Spleen (tissue), 7 donors: ENCODE data around the gene MXD4.

Experiments
- CTCF ChIP-seq, 11 experiments: fragments of 200-600 bp in 7 of 11; fragments of 450-650 bp in 4 of 11; sonication (generic) in 4 of 11; IDR thresholded peaks in 8 of 11; conservative IDR thresholded peaks in 3 of 11; 1 replicate in 7 of 11; 2 replicates in 4 of 11; pipeline versions ENCODE4 v1.4.0 to v1.8.0; 2016 to 2021; ENCODE audit warnings: antibody characterized with exemption in 11 of 11, inconsistent platforms in 4 of 11, mild to moderate bottlenecking in 1 of 11
- POLR2A ChIP-seq, 3 donors: fragments of 450-650 bp; IDR thresholded peaks; one replicate each; pipeline ENCODE4 v1.5.1; 2017; ENCODE audit warnings: antibody characterized with exemption in 3 of 3, mild to moderate bottlenecking in 1 of 3
- POLR2AphosphoS5 ChIP-seq, 3 donors: sonication (generic); formaldehyde crosslinking; IDR thresholded peaks; one replicate each; pipeline ENCODE4 v1.5.1; 2017; ENCODE audit warnings: antibody characterized with exemption in 3 of 3
- donor health status: DM: no; HTN: no; CAD: no; lungs with moderate emphysema.
- donor health status: DM: no; HTN: no; CAD: no.
- donor health status: DM: no; HTN: no; CAD: no.

- no peak for TF ChIP-seq CTCF (IDR thresholded peaks at IDR 0.05 in 8 of 11, conservative IDR thresholded peaks at IDR 0.05 in 3 of 11)
- no peak for TF ChIP-seq POLR2A (IDR thresholded peaks at IDR 0.05)
- no peak for TF ChIP-seq POLR2AphosphoS5 (IDR thresholded peaks at IDR 0.05)
Observed at GRCh38 chr4:2252530-2253091, 9.3 kb downstream of the MXD4 start.
